Kasumi-1 (cell line): Measurements from ENCODE around the gene ATXN1.
A peak's percentile ranks its signal among the peaks of the same experiment; 100 is the strongest.
"Not testable (repeated sequence)": the region's sequence is repeated elsewhere in the genome, so short reads cannot be mapped to it uniquely, and the experiment has no call there.

ENCODE experiments used
- DNase-seq, 2 experiments: peaks; one replicate each; lab custom pipeline; 2025; lab: John Stamatoyannopoulos, UW

The ATXN1 gene

GRCh38 chr6:16386057-16386456 lies 375.2 kb downstream of the ATXN1 start:
- no peak for DNase-seq

- no peak for DNase-seq
These were observed 377.6 kb downstream of the ATXN1 start for GRCh38 chr6:16383607-16384206.

DNA sequence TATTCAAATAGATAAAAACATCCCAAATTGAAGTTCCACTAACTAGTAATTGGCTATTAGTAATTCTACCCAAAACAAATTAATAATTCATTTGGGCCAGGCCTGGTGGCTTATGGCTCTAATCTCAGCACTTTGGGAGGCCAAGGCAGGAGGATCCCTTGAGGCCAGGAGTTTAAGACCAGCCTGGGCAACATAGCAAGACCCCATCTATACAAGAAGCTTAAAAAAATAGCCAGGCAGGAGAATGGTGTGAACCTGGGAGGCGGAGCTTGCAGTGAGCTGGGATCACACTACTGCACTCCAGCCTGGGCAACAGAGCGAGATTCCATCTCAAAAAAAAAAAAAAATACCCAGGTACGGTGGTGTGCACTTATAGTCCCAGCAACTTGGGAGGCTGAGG lies 379.3 kb downstream of the ATXN1 start:
- not testable (repeated sequence) for DNase-seq

GRCh38 chr6:16380220-16380809 lies 380.9 kb downstream of the ATXN1 start:
- DNase-seq = no peak

- DNase-seq = not testable (repeated sequence)
These were observed 382.9 kb downstream of the ATXN1 start for GRCh38 chr6:16378360-16378759.

DNA sequence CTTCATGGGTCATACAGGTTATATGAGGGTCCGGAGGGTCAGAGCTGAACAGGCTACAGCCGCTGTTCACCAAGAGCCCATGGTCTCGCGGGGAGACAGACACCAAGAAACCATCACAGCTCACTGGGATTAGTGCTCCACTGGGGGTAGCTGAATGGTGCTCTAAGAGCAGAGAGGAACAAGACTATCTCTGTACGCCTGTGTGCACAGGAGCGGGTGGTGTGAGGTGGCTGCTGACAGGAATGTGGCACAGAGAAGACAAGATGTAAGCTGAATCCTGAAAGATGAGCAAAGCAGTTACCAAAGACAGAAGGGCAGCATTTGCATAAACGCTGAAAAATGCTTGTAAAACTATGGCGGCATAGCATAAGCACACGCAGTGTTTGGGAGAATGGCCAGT lies 383.8 kb downstream of the ATXN1 start:
- no peak for DNase-seq

GRCh38 chr6:16375843-16376242 lies 385.4 kb downstream of the ATXN1 start:
- DNase-seq = no peak

GRCh38 chr6:16375206-16375605 lies 386.1 kb downstream of the ATXN1 start:
- no peak for DNase-seq

GRCh38 chr6:16374461-16375200 lies 386.6 kb downstream of the ATXN1 start:
- DNase-seq = peak; percentile 49 to 67

DNA sequence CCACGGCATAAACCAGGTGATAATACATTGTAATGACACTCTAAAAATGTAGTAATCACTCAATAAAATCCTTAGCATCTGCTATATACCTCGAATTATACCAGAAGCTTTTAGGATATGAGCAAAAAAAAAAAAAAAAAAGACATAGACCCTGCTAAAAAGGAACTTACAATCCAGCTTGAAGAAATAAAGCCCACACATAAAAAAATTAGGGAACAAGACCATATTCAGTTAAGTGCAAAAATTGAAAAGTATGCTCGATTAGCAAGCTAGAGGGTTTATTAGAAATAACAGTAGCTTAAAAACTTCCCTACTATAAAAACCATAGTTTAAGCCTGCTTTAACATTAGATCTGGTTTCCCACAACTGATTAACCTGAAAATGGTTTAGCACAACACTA lies 387.2 kb downstream of the ATXN1 start:
- DNase-seq = no peak

GRCh38 chr6:16372029-16372776 lies 389.1 kb downstream of the ATXN1 start:
- DNase-seq = no peak

GRCh38 chr6:16371401-16371800 lies 389.9 kb downstream of the ATXN1 start:
- no peak for DNase-seq

DNA sequence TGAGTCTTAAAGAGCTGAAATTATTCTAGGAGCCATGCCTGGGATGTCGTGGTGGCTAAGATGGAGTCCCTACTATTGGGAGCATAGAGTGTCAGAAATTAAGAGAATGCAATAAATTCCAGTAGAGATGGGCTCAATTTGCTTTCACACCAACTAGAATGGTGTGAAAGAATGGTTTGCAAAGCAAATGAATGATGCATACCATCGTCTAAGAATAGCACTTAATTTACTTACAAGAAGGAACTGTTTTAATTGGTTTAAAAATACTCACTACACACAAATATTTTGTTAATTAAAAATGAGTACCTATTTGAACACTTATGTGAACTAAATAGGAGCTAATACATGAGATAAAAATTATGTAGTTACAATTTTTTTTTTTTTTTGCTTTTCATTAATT lies 390.3 kb downstream of the ATXN1 start:
- DNase-seq = no peak

DNA sequence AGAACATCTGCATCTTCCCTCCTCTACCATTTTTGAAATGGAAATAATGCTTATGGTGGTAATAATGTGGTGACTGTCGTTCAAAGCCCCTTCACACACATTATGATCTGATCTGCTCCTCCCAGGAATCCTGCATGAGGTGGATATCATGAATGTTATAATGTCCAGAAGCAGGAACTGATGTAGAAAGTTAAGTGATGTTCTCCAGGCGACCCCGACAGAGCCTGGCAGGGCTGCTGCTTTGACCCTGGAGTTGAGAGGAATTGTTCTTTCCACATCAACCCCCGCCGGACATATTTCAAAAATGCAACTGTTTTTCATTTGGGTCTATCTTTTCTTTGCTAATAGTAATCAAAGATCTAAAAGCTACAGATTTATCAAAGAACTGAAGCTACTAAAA lies 391.3 kb downstream of the ATXN1 start:
- no peak for DNase-seq

DNA sequence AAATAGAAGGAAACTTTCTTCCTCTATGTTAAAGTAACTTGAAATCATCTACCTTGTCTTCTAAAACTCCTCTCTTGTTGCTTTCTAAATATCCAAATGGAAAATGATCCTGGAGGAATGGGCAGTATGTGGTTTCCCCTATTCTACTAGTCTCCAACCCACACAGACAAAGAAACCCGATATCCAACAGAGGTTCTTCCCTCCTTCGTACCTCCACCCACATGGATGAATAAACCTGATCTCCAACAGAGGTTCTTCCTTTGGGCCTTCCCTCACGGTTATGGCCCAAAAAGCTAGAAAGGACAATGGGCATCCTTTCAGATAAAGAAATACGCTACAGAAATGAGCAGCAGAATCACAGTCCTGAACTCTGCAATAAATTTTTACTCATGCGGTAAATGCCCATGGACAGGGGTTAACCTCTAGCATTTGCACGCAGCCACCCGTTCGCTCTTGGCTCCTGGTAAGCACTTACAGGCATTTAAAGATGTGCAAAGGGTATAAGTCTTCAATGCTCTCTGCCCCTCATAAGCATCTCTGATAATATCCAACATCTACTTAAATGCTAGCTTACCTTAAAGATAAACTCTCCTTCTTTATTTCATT lies 392.0 kb downstream of the ATXN1 start:
- no peak for DNase-seq

GRCh38 chr6:16367571-16367970 lies 393.7 kb downstream of the ATXN1 start:
- DNase-seq = no peak

DNA sequence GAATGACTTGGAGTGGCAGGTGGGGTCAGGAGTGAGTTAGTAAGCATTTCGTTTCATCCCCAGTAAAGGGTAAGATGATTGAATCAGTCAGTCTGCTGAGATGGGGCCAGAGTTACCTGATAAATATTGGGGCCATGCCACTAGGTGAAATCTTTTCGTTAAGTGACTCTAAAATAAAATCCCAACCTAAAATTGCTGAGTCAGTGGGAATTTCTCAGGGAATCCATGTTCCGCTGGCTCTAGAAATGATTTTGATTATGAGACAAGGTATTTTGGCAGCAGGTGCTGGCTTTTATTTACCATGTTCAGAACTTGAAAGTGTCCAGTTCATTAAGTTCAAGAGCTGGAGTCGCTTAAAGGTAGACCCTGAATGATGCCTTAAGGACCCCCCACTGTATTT lies 397.5 kb downstream of the ATXN1 start:
- DNase-seq = no peak

DNA sequence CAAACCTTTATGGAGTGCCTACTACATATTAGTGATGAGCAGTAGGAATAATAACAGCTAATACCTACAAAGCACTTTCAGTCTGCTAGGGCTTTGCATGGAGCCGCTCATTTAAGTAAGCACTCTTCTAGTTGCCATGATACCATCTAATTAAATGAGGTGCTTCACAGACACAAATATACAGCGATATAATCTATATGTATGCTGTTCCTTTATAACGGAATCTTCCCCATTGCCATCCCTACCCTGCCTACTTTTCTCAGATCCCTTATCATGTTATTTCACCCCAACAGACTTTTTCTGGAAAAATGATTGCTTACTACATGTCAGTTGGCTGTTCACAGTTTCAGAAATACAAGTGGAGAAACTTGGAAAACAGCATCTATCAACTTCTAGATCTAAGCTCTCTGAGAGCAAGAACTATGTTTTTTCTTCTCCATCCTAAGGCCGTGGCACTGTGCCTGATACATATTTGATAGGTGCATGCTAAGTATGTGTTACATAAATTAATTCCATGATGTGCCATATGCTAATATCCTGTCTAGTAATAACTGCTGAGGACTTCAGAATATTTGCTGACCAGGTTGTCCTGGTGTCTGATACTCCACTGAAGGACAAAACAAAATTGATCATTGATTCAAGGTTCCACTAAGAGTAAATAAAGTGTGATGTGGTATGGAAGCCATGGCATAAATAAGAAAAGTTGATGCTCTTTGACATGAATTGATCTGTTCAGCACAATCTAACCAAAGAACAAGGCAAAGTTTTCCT lies 398.3 kb downstream of the ATXN1 start:
- DNase-seq = no peak

- no peak for DNase-seq
These were observed 399.0 kb downstream of the ATXN1 start for GRCh38 chr6:16362296-16362695.

DNA sequence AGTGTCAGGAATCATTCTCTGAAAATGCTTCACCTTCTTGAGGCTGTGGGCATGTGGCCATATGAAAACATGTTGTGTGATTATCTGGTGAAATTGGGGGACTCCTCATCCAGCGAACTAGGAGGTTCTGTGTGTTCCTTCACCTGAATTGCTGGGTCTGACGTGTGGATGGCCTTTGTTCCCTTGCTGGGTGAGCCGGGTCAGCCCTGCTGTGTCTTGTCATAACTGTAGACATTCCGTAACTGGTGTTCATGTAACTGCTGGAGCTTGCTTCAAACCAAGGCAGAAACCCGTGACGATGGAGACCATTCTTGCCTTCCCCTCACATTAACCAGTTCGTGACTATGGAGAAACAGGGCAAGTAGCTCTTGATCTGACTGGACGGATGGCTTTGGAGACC lies 399.4 kb downstream of the ATXN1 start:
- DNase-seq = no peak

DNA sequence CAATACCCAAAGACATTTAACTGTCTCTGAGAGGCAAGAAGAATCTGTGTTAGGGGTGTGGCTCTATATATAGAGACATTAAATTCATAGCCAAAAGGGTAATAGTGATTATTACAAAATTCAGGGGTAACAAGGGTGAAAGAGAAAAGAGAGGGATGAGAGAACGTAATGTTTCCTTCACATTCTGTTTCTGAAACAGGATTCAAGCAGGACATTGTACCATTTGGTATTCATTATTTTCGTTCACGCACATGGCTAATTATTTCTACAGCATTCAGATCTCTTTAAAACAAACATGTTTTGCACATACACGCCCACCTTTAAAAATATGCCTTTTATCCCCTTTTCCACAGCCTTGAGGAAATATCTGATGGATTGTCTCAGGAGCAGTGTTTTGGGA lies 400.1 kb downstream of the ATXN1 start:
- DNase-seq = no peak

DNA sequence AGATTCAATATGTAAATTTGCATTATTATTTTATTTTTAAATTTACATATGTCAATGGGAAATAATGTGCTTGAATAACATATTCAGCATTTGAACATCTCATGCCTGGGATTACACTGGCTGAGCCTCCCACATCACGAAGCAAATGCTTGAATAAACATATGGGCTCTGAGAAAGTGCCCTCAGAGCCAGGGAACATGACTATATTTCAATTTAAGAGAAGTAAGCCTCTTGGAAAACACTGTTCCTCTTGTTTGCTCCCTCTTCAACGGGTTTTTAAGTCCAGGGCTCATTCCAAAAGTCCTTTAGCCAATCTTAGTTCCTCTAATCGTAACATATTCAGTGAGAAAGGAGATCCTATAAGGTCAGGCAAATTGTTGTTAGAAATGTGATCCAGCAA lies 400.9 kb downstream of the ATXN1 start:
- DNase-seq = no peak
